Measurements from ENCODE around the gene SRP54. TPM values are rescaled to one million over a fixed set of nuclear protein-coding genes. Genes with fewer than 3 reads are reported as not detected.

Gene SRP54
- total RNA-seq, 2 donors from 2014 or later: 29.8 to 33.3 TPM

- H3K9me3 ChIP-seq: no peaks in the 10 kb centered on the region
- peak overlapping the region; percentile 96 to 98 for H3K27ac ChIP-seq
- no peaks in the 10 kb centered on the region for H3K27me3 ChIP-seq
- no peaks in the 10 kb centered on the region for H3K36me3 ChIP-seq
- no peak for DNase-seq (ENCODE audit: low spot score)
- TF ChIP-seq CTCF (IDR thresholded peaks at IDR 0.05): no peak
- H3K4me3 ChIP-seq: peak overlapping the region; percentile 62 to 79
- H3K4me1 ChIP-seq: peaks cover 0 to 34% of the 10 kb centered on the region in 2 donors
Measured at GRCh38 chr14:35044939-35045797, 62.4 kb downstream of the SRP54 start.

GRCh38 chr14:35045798-35046047, 62.9 kb downstream of the SRP54 start:
- no peak for DNase-seq (ENCODE audit: low spot score)
- peak overlapping the region; percentile 96 to 98 for H3K27ac ChIP-seq
- no peaks in the 10 kb centered on the region for H3K27me3 ChIP-seq
- H3K9me3 ChIP-seq: no peaks in the 10 kb centered on the region
- peaks cover 0 to 39% of the 10 kb centered on the region in 2 donors for H3K4me1 ChIP-seq
- no peak for TF ChIP-seq CTCF (IDR thresholded peaks at IDR 0.05)
- H3K4me3 ChIP-seq: peak overlapping the region; percentile 62 to 79
- H3K36me3 ChIP-seq: no peaks in the 10 kb centered on the region

- Histone ChIP-seq H3K36me3 (no peaks in the 10 kb centered on the region), H3K27ac (peak within 1 kb of the TSS; percentile 96 to 98), H3K4me1 (peaks cover 0 to 44% of the 10 kb centered on the region in 2 donors), H3K9me3 (no peaks in the 10 kb centered on the region), H3K27me3 (no peaks in the 10 kb centered on the region), H3K4me3 (peak within 1 kb of the TSS; percentile 62 to 79)
- no peak for TF ChIP-seq CTCF (IDR thresholded peaks at IDR 0.05)
- peak; percentile 99 for DNase-seq (ENCODE audit: low spot score)
Measured at GRCh38 chr14:35046048-35046750, 63.4 kb downstream of the SRP54 start, which contains the start of gene FAM177A1. TSS of gene FAM177A1 (plus strand) at chr14:35046272. CDS start at chr14:35046464, 192 bp downstream.

- Histone ChIP-seq H3K27me3 (no peaks in the 10 kb centered on the region), H3K9me3 (no peaks in the 10 kb centered on the region), H3K36me3 (no peaks in the 10 kb centered on the region), H3K4me3 (peak overlapping the region; percentile 62 to 79), H3K27ac (peak overlapping the region; percentile 96 to 98), H3K4me1 (peaks cover 0 to 47% of the 10 kb centered on the region in 2 donors)
- peak in 1 of 2 donors; percentile 16 for TF ChIP-seq CTCF (IDR thresholded peaks at IDR 0.05)
- peak; percentile 71 for DNase-seq (ENCODE audit: low spot score)
Measured at GRCh38 chr14:35046751-35047536, 64.2 kb downstream of the SRP54 start.

GRCh38 chr14:35047976-35048513, 65.3 kb downstream of the SRP54 start:
- H3K27ac ChIP-seq: peak overlapping the region; percentile 22 to 96
- peaks cover 0 to 47% of the 10 kb centered on the region in 2 donors for H3K4me1 ChIP-seq
- H3K9me3 ChIP-seq: no peaks in the 10 kb centered on the region
- H3K27me3 ChIP-seq: no peaks in the 10 kb centered on the region
- H3K4me3 ChIP-seq: no peak overlapping the region
- TF ChIP-seq CTCF (IDR thresholded peaks at IDR 0.05): no peak
- no peak for DNase-seq (ENCODE audit: low spot score)
- no peaks in the 10 kb centered on the region for H3K36me3 ChIP-seq
